GM13976 (cell line): ENCODE results near the gene POU3F3.

Source experiments
- DNase-seq: peaks from one replicate; pipeline ENCODE4 v3.0.0; 2012; ENCODE audit warnings: low spot score
- CTCF ChIP-seq: IDR thresholded peaks from 2 replicates; pipeline ENCODE4 v1.5.1; 2012; ENCODE audit warnings: borderline replicate concordance, mild to moderate bottlenecking; ENCODE audit not compliant: insufficient read depth; ENCODE audit errors: extremely low read depth, missing control alignments, control extremely low read depth
- in situ Hi-C: fragments of 300-500 bp; cut with MboI; formaldehyde crosslinking; loops from one replicate; pipeline ENCODE4 v1.12.0; 2022; ENCODE audit warnings: low sequenced_read_pairs, mixed read lengths, inconsistent platforms; ENCODE audit not compliant: unreplicated experiment

Gene POU3F3

GRCh38 chr2:104861351-104862057 lies 7.6 kb downstream of the POU3F3 start:
- DNase-seq = no peak
- no peak for TF ChIP-seq CTCF
- in situ Hi-C loops = loop anchor here (25.0 kb wide), 1 partner anchor 1699 kb away; no protein-coding TSS in a partner anchor

- TF ChIP-seq CTCF = no peak
- DNase-seq = no peak
- in situ Hi-C loops = loop anchor here (25.0 kb wide), 1 partner anchor 1700 kb away; no protein-coding TSS in a partner anchor
Observed at GRCh38 chr2:104862058-104862941, 8.4 kb downstream of the POU3F3 start.

GRCh38 chr2:104863146-104863467 lies 9.2 kb downstream of the POU3F3 start:
- DNase-seq = no peak
- no peak for TF ChIP-seq CTCF
- in situ Hi-C loops = loop anchor here (25.0 kb wide), 1 partner anchor 1701 kb away; no protein-coding TSS in a partner anchor

- TF ChIP-seq CTCF = no peak
- in situ Hi-C loops = loop anchor here (25.0 kb wide), 1 partner anchor 1701 kb away; no protein-coding TSS in a partner anchor
- no peak for DNase-seq
Observed at GRCh38 chr2:104863468-104864279, 9.8 kb downstream of the POU3F3 start.

GRCh38 chr2:104864280-104865095 lies 10.6 kb downstream of the POU3F3 start:
- DNase-seq = no peak
- in situ Hi-C loops = loop anchor here (25.0 kb wide), 1 partner anchor 1702 kb away; no protein-coding TSS in a partner anchor
- TF ChIP-seq CTCF = no peak

GRCh38 chr2:104865096-104865470 lies 11.2 kb downstream of the POU3F3 start:
- in situ Hi-C loops = loop anchor here (25.0 kb wide), 1 partner anchor 1703 kb away; no protein-coding TSS in a partner anchor
- TF ChIP-seq CTCF = no peak
- no peak for DNase-seq
